ENCODE results near the gene COBL. TPM values are rescaled to one million over a fixed set of nuclear protein-coding genes. Genes with fewer than 3 reads are reported as not detected.

The COBL gene
- total and polyA plus RNA-seq, 12 donors: 0.09 to 1.4 (median 0.53) TPM

GRCh38 chr7:50970092-50970491 is 346.5 kb downstream of the COBL start:
- intact Hi-C loops (cut with DNase I): no loop called here
- no peak for DNase-seq
- 71 to 79% (median 74%) methylated on average over 7 of the region's 7 CpGs for WGBS, 4 donors
- H3K27me3 ChIP-seq: no peaks in the 10 kb centered on the region
- no peak overlapping the region for H3K27ac ChIP-seq
- H3K9me3 ChIP-seq (replicated peaks in 1 of 3): no peaks in the 10 kb centered on the region
- H3K36me3 ChIP-seq (replicated peaks in 1 of 2): no peaks in the 10 kb centered on the region
- TF ChIP-seq POLR2A (IDR thresholded peaks at IDR 0.05): no peak
- TF ChIP-seq CTCF (IDR thresholded peaks at IDR 0.05): no peak
- no peaks in the 10 kb centered on the region for H3K4me1 ChIP-seq (replicated peaks in 1 of 2)
- no peak overlapping the region for H3K4me3 ChIP-seq

Measured in adrenal gland (tissue), 12 donors.